Measurements from ENCODE around the gene GNPTAB. TPM values are rescaled to one million over a fixed set of nuclear protein-coding genes. Genes with fewer than 3 reads are reported as not detected.

The GNPTAB gene
- total RNA-seq, 1 donor from 2014 or later: 138 TPM

DNA sequence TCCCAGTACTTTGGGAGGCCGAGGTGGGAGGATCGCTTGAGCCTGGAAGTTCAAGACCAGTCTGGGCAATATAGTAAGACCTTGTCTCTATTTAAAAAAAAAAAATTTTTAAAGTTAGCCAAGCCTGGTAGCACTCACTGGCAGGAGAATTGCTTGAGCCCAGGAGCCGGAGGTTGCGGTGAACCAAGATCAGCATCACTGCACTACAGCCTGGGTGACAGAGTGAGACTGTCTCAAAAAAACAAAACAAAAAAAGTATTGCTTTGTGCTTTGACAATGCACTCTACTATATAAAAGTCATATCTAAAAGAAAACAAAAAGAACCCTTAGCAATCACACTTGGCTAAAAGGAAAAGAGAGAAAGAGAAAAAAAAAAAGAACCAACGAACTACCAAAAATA, 26.8 kb downstream of the GNPTAB start:
- no peak for DNase-seq

- DNase-seq: no peak
These were observed 28.3 kb downstream of the GNPTAB start for GRCh38 chr12:101802486-101802885.

DNA sequence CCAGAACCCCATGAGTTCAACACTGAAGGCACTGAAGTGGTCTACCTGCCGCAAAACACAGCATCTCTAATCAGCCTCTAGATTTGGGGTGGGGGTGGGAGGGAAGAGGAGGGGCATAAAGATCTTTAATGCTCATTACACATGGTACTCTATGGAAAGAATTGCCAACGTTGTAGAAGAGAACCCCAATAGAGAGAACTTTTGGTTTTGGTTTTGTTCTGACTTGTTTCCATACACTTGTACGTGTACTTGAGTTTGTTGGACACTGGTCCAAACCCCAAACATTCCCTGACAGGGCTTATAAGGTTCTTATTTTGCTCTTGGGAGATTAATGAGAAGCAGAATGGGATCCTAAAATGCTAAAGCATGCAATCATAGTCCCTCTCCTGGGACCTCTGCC, 31.0 kb downstream of the GNPTAB start:
- DNase-seq: no peak

GRCh38 chr12:101795786-101796185, 35.0 kb downstream of the GNPTAB start:
- DNase-seq: no peak

- no peak for DNase-seq
These were observed 35.7 kb downstream of the GNPTAB start for GRCh38 chr12:101795013-101795412.

- DNase-seq: no peak
These were observed 36.2 kb downstream of the GNPTAB start for GRCh38 chr12:101794574-101794973.

- DNase-seq: no peak
These were observed 37.4 kb downstream of the GNPTAB start for GRCh38 chr12:101793401-101793800.

DNA sequence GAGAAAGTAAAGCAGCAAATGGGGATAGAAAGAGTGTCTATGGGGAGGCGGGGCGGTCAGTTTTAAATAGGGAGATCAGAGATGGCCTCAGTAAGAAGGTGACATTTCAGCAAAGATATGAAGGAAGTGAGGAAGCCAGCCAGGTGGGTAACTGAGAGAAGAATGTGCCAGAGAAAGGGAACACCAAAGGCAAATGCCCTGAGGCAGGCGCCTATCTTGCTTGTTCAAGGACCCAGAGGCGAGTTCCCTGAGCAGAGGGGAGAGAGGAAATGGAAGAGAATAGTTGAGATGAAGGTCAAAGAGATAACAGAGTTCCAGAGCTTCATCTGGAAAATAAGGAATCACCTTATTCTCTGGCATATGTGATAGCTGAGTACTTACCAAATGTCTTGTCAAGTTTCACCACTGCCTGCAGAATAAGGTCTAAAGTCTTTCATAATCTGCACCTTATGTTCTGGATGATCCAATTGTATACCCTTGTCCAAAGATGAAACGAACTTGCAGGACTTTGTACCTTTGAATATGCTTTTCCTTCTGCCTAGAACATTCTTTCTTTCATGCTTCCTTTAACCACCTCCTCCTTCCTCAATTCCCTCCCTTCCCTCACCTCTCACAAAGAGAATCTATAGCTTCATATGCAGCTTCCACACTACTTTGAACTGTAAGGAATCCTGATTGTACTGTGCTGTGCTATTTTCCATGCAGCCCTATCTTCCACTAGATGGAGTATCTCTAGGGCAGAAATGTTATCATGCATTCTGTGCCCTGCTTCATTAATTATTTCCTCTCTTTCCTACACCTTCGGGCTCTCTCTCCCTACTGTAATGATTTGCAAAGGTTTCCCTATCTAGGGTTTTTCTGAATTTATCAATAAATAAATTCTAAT, 38.5 kb downstream of the GNPTAB start:
- no peak for DNase-seq

- DNase-seq: no peak
These were observed 41.6 kb downstream of the GNPTAB start for GRCh38 chr12:101789171-101789570.

DNA sequence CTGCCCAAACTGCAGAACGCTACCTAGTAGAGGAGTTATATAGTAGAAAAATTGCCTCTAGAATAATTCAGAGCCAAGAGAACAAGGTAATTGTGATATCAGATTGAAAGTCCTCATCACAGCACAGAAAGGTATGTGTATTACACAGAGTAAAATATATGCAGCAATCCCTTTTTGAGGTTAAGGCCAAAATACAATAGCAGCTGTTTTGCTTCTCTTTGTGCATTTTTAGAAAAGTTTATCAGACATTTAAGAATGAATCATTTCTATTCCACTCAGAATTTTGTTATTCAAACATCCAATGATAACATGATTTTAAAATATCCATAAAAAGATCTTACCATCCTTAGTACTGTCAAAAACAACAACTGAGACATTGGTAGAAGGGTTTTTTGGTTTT, 45.1 kb downstream of the GNPTAB start:
- no peak for DNase-seq

GRCh38 chr12:101784376-101784775, 46.4 kb downstream of the GNPTAB start:
- DNase-seq: no peak

- no peak for DNase-seq
These were observed 46.9 kb downstream of the GNPTAB start for GRCh38 chr12:101783838-101784237.

- DNase-seq: no peak
These were observed 47.6 kb downstream of the GNPTAB start for GRCh38 chr12:101783150-101783549.

GRCh38 chr12:101782273-101782731, 48.5 kb downstream of the GNPTAB start:
- no peak for DNase-seq

DNA sequence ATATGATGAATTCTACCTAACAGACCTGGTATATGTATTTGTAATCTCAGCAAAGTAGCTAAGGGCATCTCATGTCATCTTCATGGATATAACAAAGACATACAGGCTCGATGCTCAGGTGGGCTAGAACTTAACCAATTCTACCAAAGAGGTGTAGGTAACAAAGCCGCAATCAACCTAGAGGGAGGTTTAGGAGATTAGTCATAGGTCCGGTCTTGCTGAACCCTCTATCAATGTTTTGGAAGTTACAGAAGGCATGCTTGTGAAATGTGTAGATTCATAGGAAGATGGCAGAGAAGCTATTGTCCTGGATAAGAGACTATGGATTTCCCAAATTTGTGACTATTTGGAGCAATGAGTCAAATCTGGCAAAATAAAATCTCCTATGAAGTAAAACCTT, 48.9 kb downstream of the GNPTAB start:
- DNase-seq: no peak

DNA sequence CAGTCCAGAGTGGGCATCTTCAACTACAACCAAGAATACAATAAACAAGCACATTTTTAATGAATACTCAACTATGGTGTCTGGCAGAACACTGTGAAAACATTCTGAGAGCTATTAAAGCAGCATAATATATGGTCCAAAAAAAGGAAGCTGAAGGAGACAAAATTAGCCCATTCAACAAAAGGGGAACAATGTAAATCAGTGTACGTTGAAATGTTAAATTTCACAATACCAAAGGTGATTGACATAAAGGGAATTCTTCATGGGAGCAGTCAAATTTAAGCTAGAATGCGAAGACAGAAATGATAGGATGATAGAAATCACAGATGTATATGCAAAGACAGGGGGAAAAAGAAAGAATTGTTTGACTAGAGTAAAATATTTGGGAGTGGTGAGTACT, 50.2 kb downstream of the GNPTAB start:
- no peak for DNase-seq

DNA sequence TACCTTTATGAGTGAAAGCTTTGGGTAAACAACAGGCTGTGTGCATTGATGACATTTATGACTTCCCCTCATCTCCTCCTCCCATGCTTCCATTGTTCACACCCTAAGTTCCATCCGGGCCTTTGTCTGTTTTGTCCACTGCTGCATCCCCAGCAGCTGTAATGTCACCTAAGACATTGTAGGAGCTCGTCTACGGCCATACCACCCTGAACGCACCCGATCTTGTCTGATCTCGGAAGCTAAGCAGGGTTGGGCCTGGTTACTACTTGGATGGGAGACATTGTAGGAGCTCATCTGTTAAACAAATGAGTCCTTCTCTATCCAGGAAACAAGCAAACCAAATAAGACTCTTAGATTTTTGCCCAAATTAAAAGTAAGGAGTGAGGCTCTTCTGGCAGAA, 51.1 kb downstream of the GNPTAB start:
- no peak for DNase-seq

GRCh38 chr12:101779200-101779599, 51.6 kb downstream of the GNPTAB start:
- no peak for DNase-seq

GRCh38 chr12:101777978-101778377, 52.8 kb downstream of the GNPTAB start:
- no peak for DNase-seq

DNA sequence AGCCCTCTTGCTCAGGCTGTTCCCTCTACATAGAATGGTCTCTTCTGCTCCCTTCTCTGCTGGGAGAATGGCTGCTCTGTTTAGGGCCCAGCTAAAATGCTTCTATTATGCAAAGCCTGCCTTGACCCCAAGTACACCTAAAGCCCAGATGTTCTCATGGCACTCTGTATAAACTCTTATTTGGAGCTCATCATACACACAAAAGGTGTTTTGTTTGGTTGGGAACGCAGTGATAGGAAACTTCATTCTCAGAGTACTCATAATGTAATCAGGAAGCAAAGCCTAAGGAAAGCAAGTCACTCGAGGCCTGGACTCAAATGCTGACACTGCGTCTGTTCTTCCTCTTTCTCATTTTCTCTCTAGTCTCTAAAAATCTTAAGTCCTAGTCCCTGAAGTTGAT, 53.3 kb downstream of the GNPTAB start:
- no peak for DNase-seq

- DNase-seq: no peak
These were observed 54.9 kb downstream of the GNPTAB start for GRCh38 chr12:101775816-101776215.

DNA sequence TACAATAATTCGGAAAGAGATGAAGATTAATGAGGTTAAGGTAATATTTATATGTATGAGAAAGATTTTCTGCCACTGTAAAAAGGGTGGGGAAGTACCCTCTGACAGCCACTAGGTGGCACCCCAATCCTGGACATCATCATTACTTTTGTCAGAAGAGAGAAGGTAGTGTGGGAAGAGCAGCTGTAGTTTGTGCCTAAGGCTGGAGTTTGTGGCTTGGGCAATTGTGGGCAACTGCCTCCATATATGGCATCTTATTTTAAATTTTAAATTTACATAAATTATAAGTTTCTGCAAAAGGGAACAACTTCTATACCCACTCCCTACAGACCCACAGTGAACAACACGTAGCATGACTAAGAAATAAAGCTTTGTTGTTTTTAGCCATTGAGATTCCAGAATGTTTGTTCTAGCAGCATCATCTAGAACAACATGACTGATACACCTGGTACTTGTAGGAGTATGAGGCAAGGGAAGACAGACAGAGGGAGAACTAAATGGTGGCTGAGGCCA, 57.1 kb downstream of the GNPTAB start:
- DNase-seq: peak; percentile 19

GRCh38 chr12:101772012-101772775, 58.6 kb downstream of the GNPTAB start:
- peak; percentile 16 for DNase-seq

All from occipital lobe (tissue), 2 donors.